Measurements from ENCODE around the gene NUDT4. TPM values are rescaled to one million over a fixed set of nuclear protein-coding genes. Genes with fewer than 3 reads are reported as not detected.

NUDT4 gene
- polyA plus RNA-seq, 2 of the 4 experiments (the other 2 are of a cell fraction), result 19.6 to 41.0 TPM

DNA sequence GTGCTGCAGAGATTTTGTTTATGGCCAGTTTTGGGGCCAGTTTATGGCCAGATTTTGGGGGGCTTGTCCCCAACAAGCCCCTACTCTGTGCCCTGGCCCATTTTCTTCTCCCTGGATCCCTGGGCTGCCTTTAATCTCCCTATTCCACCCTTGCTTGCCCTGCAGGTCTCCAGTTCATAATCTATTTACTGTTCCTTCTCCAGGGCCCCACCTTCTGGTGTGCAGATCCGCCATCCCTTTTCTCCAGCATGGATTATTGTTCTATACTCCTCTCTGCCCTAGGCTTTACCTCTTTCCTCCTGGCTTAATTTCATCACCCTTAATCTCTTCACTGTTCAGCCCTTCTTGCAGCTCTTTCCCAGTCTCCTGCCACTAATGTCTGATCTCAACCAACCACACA lies 26.0 kb upstream of the NUDT4 start:
- DNase-seq (ENCODE audit: low read depth in 1 of 2, low spot score in 1 of 2) (no peak), FAIRE-seq (no peak), ATAC-seq (no peak)
- POLR2A ChIA-PET, result no interaction called here
- no peak for TF ChIP-seq KDM5A (IDR thresholded peaks at IDR 0.05)
- no peak for TF ChIP-seq KDM1A (IDR thresholded peaks at IDR 0.05; ENCODE audit: low read depth)
- TF ChIP-seq JUN (IDR thresholded peaks at IDR 0.05), result no peak
- no peak for TF ChIP-seq POLR2AphosphoS2 (conservative IDR thresholded peaks at IDR 0.05; ENCODE audit: low read length)
- TF ChIP-seq, protein P1, sequence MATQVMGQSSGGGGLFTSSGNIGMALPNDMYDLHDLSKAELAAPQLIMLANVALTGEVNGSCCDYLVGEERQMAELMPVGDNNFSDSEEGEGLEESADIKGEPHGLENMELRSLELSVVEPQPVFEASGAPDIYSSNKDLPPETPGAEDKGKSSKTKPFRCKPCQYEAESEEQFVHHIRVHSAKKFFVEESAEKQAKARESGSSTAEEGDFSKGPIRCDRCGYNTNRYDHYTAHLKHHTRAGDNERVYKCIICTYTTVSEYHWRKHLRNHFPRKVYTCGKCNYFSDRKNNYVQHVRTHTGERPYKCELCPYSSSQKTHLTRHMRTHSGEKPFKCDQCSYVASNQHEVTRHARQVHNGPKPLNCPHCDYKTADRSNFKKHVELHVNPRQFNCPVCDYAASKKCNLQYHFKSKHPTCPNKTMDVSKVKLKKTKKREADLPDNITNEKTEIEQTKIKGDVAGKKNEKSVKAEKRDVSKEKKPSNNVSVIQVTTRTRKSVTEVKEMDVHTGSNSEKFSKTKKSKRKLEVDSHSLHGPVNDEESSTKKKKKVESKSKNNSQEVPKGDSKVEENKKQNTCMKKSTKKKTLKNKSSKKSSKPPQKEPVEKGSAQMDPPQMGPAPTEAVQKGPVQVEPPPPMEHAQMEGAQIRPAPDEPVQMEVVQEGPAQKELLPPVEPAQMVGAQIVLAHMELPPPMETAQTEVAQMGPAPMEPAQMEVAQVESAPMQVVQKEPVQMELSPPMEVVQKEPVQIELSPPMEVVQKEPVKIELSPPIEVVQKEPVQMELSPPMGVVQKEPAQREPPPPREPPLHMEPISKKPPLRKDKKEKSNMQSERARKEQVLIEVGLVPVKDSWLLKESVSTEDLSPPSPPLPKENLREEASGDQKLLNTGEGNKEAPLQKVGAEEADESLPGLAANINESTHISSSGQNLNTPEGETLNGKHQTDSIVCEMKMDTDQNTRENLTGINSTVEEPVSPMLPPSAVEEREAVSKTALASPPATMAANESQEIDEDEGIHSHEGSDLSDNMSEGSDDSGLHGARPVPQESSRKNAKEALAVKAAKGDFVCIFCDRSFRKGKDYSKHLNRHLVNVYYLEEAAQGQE (IDR thresholded peaks at IDR 0.05), result no peak
- TF ChIP-seq JUNB (IDR thresholded peaks at IDR 0.05), result no peak
- TF ChIP-seq RAD21 (conservative IDR thresholded peaks at IDR 0.05 in 1 of 2, IDR thresholded peaks at IDR 0.05 in 1 of 2), result no peak
- TF ChIP-seq HES2 (IDR thresholded peaks at IDR 0.05), result no peak
- TF ChIP-seq EHF (CRISPR knock-in tag; IDR thresholded peaks at IDR 0.05), result no peak
- no peak for TF ChIP-seq CHD4 (IDR thresholded peaks at IDR 0.05; ENCODE audit: borderline replicate concordance)
- no peak overlapping the region for H3K4me2 ChIP-seq
- H3K9me3 ChIP-seq, result no peaks in the 10 kb centered on the region
- no peak overlapping the region for H3K4me3 ChIP-seq
- no peak overlapping the region for H3K27ac ChIP-seq
- H3K4me1 ChIP-seq, result no peaks in the 10 kb centered on the region
- CTCF ChIA-PET, result interaction anchor here (0.5 to 1.3 kb wide), 2 partner anchors 12 to 60 kb away, joined by 3 read pairs; no protein-coding TSS in a partner anchor
- WGBS (ENCODE audit: missing lambda C conversion rate), result 97% methylated on average over 1 of the region's 1 CpG

- no peak for TF ChIP-seq HOXB13 (CRISPR knock-in tag; IDR thresholded peaks at IDR 0.05; ENCODE audit: low read depth)
- TF ChIP-seq, protein P1 (IDR thresholded peaks at IDR 0.05), result no peak
- Histone ChIP-seq H3K4me2 (no peak overlapping the region), H3K4me1 (no peaks in the 10 kb centered on the region), H3K9me3 (no peaks in the 10 kb centered on the region), H3K27ac (no peak overlapping the region), H3K4me3 (no peak overlapping the region)
- no peak for FAIRE-seq
- no peak for ATAC-seq
- 61% methylated on average over 8 of the region's 8 CpGs for WGBS (ENCODE audit: missing lambda C conversion rate)
- ChIA-PET POLR2A (no interaction called here), CTCF (interaction anchor here (1.3 kb wide), 1 partner anchor 11 kb away, joined by 3 read pairs; no protein-coding TSS in a partner anchor)
- DNase-seq (ENCODE audit: low read depth in 1 of 2, low spot score in 1 of 2), result no peak
These were observed 25.4 kb upstream of the NUDT4 start for GRCh38 chr12:93352321-93352720.

DNA sequence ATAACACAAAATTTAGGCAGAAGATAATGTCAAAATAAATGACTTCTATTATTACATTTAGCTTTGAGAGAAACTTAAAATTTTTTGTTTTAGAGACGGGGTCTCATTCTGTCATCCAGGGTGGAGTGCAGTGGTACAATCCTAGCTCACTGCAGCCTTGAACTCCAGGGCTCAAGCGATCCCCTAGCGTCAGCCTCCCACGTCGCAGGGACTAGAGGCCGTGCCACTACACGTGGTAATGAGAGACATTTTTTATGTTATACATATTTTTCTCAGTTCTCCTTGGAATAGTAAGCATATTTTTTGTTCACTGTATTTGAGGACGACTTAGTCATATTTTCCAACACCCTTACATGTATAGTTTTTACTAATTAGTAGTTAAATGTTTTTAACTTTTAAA lies 21.5 kb upstream of the NUDT4 start:
- 75% methylated on average over 8 of the region's 8 CpGs for WGBS (ENCODE audit: missing lambda C conversion rate)
- FAIRE-seq (no peak), ATAC-seq (no peak), DNase-seq (ENCODE audit: low read depth in 1 of 2, low spot score in 1 of 2) (no peak)
- TF ChIP-seq RNF2 (IDR thresholded peaks at IDR 0.05; ENCODE audit: borderline replicate concordance, low read depth), result no peak
- TF ChIP-seq HES2 (IDR thresholded peaks at IDR 0.05), result no peak
- TF ChIP-seq FOSL2 (IDR thresholded peaks at IDR 0.05), result no peak
- no peak for TF ChIP-seq FOSL2 (CRISPR knock-in tag; IDR thresholded peaks at IDR 0.05)
- no peak for TF ChIP-seq BHLHE40 (IDR thresholded peaks at IDR 0.05; ENCODE audit: low read depth, low read length)
- TF ChIP-seq SREBF2 (IDR thresholded peaks at IDR 0.05), result no peak
- TF ChIP-seq HDAC2 (IDR thresholded peaks at IDR 0.05), result no peak
- TF ChIP-seq EP300 (IDR thresholded peaks at IDR 0.05), result no peak
- POLR2A ChIA-PET, result no interaction called here
- Histone ChIP-seq H3K27ac (no peak overlapping the region), H3K4me3 (no peak overlapping the region), H3K9me3 (no peaks in the 10 kb centered on the region), H3K4me2 (no peak overlapping the region), H3K4me1 (no peaks in the 10 kb centered on the region)
- CTCF ChIA-PET, result no interaction called here
